Measurements from ENCODE around the gene HOXA5.

GRCh38 chr7:27179503-27180430 lies 36.3 kb upstream of the HOXA5 start:
- TF ChIP-seq POLR2A (IDR thresholded peaks at IDR 0.05; ENCODE audit: low read length) (no peak), GATA1 (IDR thresholded peaks at IDR 0.05; ENCODE audit: low read depth, low read length) (no peak)

Measured in erythroblast (primary cell).